ENCODE measurements around the gene ZC3H14. TPM values are rescaled to one million over a fixed set of nuclear protein-coding genes. Genes with fewer than 3 reads are reported as not detected.

Gene ZC3H14
- total and polyA plus RNA-seq, 7 donors, result 23.4 to 89.5 (median 80.4) TPM

DNA sequence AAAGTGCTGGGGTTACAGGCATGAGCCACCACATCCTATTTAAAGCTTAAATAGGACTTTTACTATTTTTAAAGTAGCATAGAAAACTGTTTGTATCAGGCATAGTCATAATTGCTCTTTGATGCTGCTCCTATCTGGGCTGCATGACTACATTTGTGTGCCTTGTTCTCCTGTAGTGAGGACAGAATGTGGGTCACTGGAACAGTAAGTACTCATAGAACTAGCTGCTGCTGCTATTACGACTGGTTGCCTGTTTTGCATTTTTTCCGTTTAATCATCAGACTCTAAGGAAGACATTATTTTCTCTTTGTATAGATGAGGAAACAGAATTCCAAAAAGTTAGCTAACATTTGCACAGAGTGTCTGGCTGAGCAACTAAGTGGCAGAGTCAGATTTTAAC lies 42.8 kb downstream of the ZC3H14 start:
- Histone ChIP-seq H3K27ac (no peak overlapping the region), H3K27me3 (no peaks in the 10 kb centered on the region), H3K4me1 (no peaks in the 10 kb centered on the region), H3K36me3 (peaks cover 17 to 100% (median 54%) of the 10 kb centered on the region in 4 donors), H3K9me3 (no peaks in the 10 kb centered on the region), H3K4me3 (no peak overlapping the region)
- intact Hi-C loops (cut with DNase I), result no loop called here
- no peak for DNase-seq
- WGBS, 2 donors, result 80 to 90% methylated on average over 2 of the region's 2 CpGs
- TF ChIP-seq EP300 (IDR thresholded peaks at IDR 0.05), result no peak
- TF ChIP-seq POLR2AphosphoS5 (IDR thresholded peaks at IDR 0.05), result no peak
- no peak for TF ChIP-seq POLR2A (IDR thresholded peaks at IDR 0.05)
- TF ChIP-seq, protein P1, sequence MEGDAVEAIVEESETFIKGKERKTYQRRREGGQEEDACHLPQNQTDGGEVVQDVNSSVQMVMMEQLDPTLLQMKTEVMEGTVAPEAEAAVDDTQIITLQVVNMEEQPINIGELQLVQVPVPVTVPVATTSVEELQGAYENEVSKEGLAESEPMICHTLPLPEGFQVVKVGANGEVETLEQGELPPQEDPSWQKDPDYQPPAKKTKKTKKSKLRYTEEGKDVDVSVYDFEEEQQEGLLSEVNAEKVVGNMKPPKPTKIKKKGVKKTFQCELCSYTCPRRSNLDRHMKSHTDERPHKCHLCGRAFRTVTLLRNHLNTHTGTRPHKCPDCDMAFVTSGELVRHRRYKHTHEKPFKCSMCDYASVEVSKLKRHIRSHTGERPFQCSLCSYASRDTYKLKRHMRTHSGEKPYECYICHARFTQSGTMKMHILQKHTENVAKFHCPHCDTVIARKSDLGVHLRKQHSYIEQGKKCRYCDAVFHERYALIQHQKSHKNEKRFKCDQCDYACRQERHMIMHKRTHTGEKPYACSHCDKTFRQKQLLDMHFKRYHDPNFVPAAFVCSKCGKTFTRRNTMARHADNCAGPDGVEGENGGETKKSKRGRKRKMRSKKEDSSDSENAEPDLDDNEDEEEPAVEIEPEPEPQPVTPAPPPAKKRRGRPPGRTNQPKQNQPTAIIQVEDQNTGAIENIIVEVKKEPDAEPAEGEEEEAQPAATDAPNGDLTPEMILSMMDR (IDR thresholded peaks at IDR 0.05), result no peak

DNA sequence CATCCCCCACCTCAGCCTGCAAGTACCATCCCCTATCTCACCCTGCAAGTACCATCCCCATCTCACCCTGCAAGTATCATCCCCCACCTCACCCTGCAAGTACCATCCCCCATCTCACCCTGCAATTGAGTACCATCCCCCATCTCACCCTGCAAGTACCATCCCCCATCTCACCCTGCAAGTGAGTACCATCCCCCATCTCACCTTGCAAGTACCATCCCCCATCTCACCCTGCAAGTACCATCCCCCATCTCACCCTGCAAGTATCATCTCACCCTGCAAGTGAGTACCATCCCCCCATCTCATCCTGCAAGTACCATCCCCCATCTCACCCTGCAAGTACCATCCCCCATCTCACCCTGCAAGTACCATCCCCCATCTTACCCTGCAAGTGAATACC lies 45.0 kb downstream of the ZC3H14 start:
- intact Hi-C loops (cut with DNase I), result no loop called here
- Histone ChIP-seq H3K4me1 (no peaks in the 10 kb centered on the region), H3K9me3 (no peaks in the 10 kb centered on the region), H3K27ac (no peak overlapping the region), H3K4me3 (no peak overlapping the region), H3K36me3 (peaks cover 14 to 100% (median 56%) of the 10 kb centered on the region in 4 donors), H3K27me3 (no peaks in the 10 kb centered on the region)
- TF ChIP-seq POLR2AphosphoS5 (IDR thresholded peaks at IDR 0.05), result no peak
- TF ChIP-seq EP300 (IDR thresholded peaks at IDR 0.05), result no peak
- TF ChIP-seq, protein P1 (IDR thresholded peaks at IDR 0.05), result no peak
- no peak for TF ChIP-seq POLR2A (IDR thresholded peaks at IDR 0.05)
- DNase-seq, result no peak

DNA sequence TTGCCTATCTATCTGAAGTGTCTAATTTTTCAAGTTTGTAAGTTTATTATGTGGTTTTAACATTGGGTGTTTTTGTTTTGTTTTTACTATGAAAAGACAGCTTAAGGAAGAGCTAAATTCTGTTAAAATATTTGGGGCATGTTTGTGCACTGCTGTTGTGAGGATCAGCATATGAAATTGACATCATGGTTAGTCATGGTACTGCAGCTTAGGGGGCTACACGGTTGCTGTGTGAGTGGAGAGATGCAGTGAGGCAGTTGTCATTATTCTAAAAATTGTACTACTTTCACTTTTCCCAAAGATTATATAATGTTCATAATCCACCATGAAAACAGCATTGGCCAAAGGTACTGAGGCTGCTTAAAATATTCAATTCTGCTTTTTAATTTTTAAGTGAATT lies 49.0 kb downstream of the ZC3H14 start:
- TF ChIP-seq EP300 (IDR thresholded peaks at IDR 0.05) (no peak), POLR2A (IDR thresholded peaks at IDR 0.05) (no peak), POLR2AphosphoS5 (IDR thresholded peaks at IDR 0.05) (no peak)
- TF ChIP-seq, protein P1 (IDR thresholded peaks at IDR 0.05), result no peak
- Histone ChIP-seq H3K36me3 (peaks cover 4 to 93% (median 36%) of the 10 kb centered on the region in 4 donors), H3K27me3 (no peaks in the 10 kb centered on the region), H3K4me3 (no peak overlapping the region), H3K9me3 (no peaks in the 10 kb centered on the region), H3K4me1 (peaks cover 0 to 16% (median 4%) of the 10 kb centered on the region in 4 donors), H3K27ac (no peak overlapping the region)
- 46 to 58% methylated on average over 1 of the region's 1 CpG for WGBS, 2 donors
- DNase-seq, result no peak
- intact Hi-C loops (cut with DNase I), result no loop called here

DNA sequence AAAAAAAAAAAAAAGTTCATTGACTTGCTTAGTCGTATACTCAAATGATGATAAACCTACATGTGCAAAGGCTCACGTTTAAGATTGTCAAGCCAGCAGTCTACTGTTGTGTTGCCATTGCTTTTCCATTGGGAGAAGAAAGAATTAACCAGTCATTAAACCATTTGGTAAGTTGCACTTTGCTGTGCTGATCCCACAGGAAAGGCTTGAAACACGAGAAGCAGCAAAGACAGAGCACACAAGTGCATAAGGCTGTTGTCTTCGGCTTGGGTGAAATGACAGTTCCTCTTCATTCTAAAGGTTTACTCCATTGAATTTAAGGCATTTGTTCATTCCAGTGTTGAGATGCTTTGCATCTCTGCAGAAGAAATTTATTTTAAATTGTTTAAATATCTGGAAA lies 50.1 kb downstream of the ZC3H14 start:
- no peak for DNase-seq
- H3K27ac ChIP-seq, result no peak overlapping the region
- TF ChIP-seq EP300 (IDR thresholded peaks at IDR 0.05), result no peak
- TF ChIP-seq, protein P1 (IDR thresholded peaks at IDR 0.05), result no peak
- TF ChIP-seq POLR2AphosphoS5 (IDR thresholded peaks at IDR 0.05), result no peak
- intact Hi-C loops (cut with DNase I), result no loop called here
- H3K9me3 ChIP-seq, result no peaks in the 10 kb centered on the region
- no peaks in the 10 kb centered on the region for H3K27me3 ChIP-seq
- H3K4me3 ChIP-seq, result no peak overlapping the region
- H3K36me3 ChIP-seq, result peaks cover 0 to 87% (median 37%) of the 10 kb centered on the region in 4 donors
- 85 to 86% methylated on average over 4 of the region's 4 CpGs for WGBS, 2 donors
- peaks cover 0 to 16% (median 4%) of the 10 kb centered on the region in 4 donors for H3K4me1 ChIP-seq

DNA sequence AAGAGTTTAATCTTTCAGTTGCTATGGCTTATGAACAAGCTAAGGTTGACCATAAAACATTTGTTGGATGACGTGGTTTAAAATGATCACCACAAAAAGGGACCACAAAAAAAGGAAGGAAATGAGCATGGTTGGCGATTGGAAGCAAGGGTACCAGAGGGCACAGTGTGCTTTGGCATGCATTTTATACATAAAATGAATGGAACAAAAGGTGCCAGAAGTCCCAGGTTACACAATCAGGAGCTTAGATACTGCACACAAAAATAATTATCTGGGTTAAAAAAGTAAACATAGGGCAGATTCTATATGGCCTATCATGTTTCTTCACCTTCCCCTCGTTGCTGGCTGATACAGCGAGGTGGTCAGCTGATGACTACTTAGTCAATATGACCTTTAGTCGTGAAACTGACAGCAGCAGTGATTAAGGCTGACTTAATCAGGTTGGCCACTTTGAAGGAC lies 50.7 kb downstream of the ZC3H14 start:
- peak overlapping the region in 1 of 4 donors; percentile 15 for H3K27ac ChIP-seq
- no peak for DNase-seq
- TF ChIP-seq EP300 (IDR thresholded peaks at IDR 0.05), result peak in 1 of 4 donors; percentile 16
- TF ChIP-seq POLR2A (IDR thresholded peaks at IDR 0.05), result no peak
- peaks cover 0 to 16% (median 4%) of the 10 kb centered on the region in 4 donors for H3K4me1 ChIP-seq
- WGBS, 2 donors, result 38 to 52% methylated on average over 5 of the region's 5 CpGs
- no peaks in the 10 kb centered on the region for H3K27me3 ChIP-seq
- no peak overlapping the region for H3K4me3 ChIP-seq
- no peaks in the 10 kb centered on the region for H3K9me3 ChIP-seq
- intact Hi-C loops (cut with DNase I), result no loop called here
- peaks cover 0 to 81% (median 31%) of the 10 kb centered on the region in 4 donors for H3K36me3 ChIP-seq

All from sigmoid colon (tissue), 7 donors.